ENCODE measurements around the gene OR2T35.

Gene OR2T35

GRCh38 chr1:248625971-248626370 lies 19.1 kb downstream of the OR2T35 start:
- no peak for DNase-seq

DNA sequence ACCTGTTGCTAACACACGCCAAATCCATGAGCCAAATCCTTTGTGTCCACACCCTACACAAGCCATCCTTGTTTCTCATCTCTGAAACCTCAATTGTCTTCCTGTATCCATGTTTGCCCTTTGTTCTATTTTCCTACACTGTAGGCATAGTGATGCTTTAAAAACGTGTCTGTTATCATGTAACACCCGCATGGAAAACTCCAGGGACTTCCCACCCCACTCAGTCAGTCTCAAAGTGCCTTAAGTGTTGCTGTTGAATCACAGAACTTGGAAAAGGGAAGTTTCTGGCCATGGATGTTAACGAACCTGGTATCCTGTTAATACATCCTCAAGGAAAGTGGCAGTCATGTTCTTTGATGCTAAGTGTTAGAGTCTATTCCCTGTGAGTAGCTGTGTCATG lies 19.9 kb downstream of the OR2T35 start:
- no peak for DNase-seq

DNA sequence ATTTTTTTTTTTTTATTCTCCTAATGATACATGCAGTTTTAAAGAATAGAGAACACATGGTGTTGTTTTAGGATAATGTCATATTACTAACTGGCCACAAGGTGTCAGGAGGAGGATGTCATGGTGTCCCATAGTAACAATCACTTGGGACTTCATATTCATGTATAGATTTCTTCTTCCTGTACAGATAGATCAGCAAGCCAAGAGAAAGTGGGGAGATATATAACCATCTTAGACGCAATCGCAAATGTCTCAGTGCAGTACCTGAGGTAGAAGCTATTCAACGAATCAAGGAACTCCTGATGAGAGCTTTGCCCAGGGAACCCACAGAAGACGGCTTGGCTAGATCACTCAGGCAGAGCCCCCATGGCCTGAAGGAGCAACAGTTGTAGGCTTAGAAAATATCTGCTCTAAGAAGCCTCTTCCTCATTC lies 22.5 kb downstream of the OR2T35 start:
- peak; percentile 15 for DNase-seq

DNA sequence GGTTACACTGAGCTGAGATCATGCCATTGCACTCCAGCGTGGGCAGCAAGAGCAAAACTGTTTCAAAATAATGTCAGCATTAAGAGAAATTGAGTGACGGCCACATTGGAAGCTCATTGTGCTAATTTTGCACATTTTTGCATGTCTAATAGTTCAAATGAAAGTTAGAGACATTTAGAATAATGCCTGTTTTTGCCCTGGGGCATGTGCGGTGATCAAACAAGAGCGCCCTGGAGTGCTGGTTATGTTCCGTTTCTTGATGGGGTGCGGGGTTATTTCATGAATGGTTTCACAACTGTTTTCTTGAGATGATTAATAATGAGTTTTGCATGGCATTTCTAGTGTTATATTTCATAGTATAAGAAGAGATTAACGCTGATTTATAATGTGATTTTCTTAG lies 23.3 kb downstream of the OR2T35 start:
- DNase-seq, result no peak

- peak; percentile 9 for DNase-seq
Measured at GRCh38 chr1:248618878-248619277, 26.2 kb downstream of the OR2T35 start.

- DNase-seq, result no peak
Measured at GRCh38 chr1:248618119-248618518, 27.0 kb downstream of the OR2T35 start.

DNA sequence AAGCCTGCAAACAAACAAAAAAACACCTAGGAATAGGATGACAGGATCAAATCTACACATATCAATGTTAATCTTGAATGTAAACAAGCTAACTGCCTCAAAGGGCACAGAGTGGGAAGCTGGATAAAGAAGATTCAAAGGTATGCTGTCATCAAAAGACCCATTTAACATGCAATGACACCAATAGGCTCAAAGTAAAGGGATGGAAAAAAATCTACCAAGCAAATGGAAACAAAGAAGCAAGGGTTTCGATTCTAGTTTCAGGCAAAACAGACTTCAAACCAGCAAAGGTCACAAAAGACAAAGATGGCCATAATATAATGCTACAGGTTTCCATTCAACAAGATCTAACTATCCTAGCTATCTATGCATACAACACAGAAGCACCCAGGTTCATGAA lies 31.3 kb downstream of the OR2T35 start:
- DNase-seq, result no peak

DNA sequence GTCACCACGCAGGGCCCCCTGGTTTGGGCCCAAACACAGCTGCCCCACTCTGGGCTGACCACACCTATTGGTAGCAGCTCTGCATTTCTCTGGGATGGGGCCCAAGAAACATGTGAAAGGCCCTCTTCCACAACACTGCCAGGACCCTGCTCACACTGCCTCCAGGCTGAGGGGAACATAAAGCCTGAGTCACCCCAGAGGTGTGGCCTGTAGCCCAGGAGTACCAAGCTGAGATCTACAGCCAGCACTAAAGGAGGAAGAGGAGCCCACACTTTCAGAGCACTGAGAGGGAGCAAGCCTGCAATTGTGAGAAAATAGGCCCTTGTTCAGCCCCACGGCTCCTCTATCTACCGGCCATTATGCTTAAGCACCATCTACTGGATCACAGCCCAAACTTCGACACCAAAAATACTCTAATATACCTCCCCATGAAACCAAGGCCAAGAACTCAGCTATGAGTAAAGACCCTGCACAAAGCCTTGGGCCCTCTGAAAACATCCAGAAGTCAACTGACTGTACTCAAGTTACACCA lies 33.1 kb downstream of the OR2T35 start:
- no peak for DNase-seq

- no peak for DNase-seq
Measured at GRCh38 chr1:248610301-248610700, 34.8 kb downstream of the OR2T35 start.

DNA sequence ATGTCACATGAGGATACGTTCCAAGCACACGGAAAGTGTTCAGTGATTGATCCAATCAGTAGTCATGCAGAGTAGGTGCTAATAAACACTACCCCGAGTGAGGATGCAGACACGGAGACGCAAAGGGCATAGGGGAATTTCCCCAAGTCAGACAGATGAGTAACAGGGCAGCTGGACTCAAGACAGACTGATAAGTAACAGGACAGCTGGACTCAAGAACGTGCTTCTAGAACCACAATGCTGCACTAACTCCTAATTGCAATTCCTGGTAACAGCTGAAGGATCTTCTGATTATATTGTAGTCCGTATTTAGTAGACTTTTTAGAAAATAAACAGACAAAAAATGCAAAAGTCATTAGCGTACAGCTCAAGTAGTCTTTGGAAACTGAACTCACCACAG lies 45.7 kb downstream of the OR2T35 start:
- no peak for DNase-seq

DNA sequence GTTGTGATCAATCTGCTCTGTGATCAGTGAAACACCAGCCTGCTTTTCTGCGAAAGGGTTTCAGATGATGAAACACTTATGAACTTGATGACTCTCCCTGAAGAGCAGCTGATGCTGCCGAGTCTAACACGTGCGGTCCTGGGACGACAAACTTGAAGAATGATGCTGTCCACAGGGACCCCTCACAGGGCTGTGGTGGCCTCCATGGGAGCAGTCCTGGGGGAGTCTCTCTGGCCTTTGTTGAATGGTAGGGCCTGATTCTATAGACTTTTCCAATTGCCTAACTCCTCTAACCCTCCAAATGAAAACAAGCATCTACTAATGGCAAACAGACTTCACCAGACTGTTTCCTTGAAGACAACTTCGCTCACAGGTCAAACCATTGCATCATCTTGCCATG lies 47.5 kb downstream of the OR2T35 start, which contains the start of gene OR2T10:
TSS of gene OR2T10 (minus strand) at position 112 of the 400 bp plus-strand sequence. CDS start 3,932 bp downstream, outside the sequence.
- no peak for DNase-seq

DNA sequence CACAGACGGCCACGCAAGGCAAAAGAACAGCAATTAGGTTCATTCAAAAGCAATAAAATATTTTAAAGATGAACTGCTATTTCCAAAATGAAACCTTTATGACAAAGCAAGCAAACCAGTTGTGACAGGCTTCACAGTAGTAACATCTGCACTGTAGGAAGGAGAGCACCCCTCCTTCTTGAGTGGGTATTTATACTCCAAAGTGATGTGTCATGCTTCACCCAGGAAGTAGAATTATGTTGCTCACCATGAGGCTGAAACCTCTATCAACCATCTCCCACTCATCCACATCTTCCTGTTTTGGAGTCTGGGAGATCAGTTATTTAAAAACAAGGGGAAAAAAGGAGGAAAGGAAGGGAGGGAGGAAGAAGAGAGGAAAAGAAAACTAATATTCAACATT lies 48.5 kb downstream of the OR2T35 start:
- DNase-seq, result no peak

DNA sequence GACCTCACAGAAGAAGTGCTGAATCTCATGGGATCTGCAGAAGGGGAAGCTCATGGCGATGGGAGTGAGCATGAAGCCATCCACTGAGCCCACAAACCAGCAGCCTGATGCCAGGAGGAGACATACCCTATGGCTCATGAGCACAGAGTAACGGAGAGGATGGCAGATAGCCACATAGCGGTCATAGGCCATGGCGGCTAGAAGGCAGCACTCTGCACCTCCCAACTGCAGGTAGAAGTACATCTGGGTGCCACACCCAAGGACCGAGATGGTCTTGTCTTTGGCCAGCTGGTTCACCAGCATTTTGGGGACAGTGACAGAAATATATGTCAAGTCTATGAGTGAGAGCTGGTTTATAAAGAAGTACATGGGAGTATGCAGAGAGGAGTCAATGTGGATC lies 51.9 kb downstream of the OR2T35 start:
- DNase-seq, result no peak

DNA sequence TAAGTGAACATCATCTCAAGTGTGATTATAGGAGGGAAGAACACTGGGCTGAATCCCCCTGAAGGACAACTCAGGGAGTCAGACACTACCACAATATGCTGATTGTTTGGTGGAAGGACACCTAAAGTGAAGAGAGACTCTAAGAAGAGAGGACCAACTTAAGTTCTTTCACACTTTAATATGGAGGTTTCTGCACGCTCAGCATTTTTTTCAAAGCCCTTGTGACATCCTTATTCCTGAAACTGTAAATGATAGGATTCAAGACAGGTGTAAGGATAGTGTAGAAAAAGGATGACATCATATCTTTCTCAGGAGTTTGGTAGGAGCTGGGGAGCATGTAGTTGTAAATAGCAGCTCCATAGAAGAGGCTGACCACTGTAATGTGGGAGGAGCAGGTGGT lies 52.4 kb downstream of the OR2T35 start:
- DNase-seq, result no peak

- no peak for DNase-seq
Measured at GRCh38 chr1:248590055-248590454, 55.0 kb downstream of the OR2T35 start.

DNA sequence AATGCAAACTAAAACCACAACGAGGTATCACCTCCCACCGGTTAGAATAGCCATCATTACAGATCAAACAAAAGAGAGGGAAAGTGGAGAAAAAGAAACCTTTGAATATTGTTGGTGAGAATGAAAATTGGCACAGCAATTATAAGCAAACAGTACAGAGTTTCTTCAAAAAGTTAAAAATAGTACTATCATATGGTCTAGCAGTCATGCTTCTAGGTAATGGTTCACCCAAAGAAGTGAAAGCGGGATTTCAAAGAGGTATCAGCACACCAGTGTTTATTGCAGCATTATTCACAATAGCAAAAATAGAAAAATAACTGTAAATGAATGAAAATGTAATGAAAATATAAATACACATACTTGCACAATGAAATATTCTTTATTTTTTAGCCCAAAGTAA lies 55.7 kb downstream of the OR2T35 start:
- DNase-seq, result no peak

Measured in NCI-H1092 (cell line).